ENCODE measurements around the gene RAP1GAP2. TPM values are rescaled to one million over a fixed set of nuclear protein-coding genes. Genes with fewer than 3 reads are reported as not detected.

Gene RAP1GAP2
- total and polyA plus RNA-seq, 7 donors = 0.25 to 2.0 (median 0.84) TPM

GRCh38 chr17:2924211-2924610 is 128.0 kb downstream of the RAP1GAP2 start:
- intact Hi-C loops (cut with DNase I) = no loop called here
- H3K4me3 ChIP-seq = no peak overlapping the region
- H3K36me3 ChIP-seq (ENCODE audit: insufficient read depth in 1 of 2, low read depth in 1 of 2) = no peaks in the 10 kb centered on the region
- no peaks in the 10 kb centered on the region for H3K4me1 ChIP-seq
- ATAC-seq = no peak
- no peak overlapping the region for H3K27ac ChIP-seq
- H3K27me3 ChIP-seq (ENCODE audit: insufficient read depth in 3 of 3, low read length in 2 of 3) = no peaks in the 10 kb centered on the region
- TF ChIP-seq CTCF (IDR thresholded peaks at IDR 0.05) = no peak
- no peak for DNase-seq
- H3K9me3 ChIP-seq = no peaks in the 10 kb centered on the region
- 6 to 15% (median 13%) methylated on average over 10 of the region's 10 CpGs for WGBS, 3 donors

GRCh38 chr17:2925011-2925410 is 128.8 kb downstream of the RAP1GAP2 start:
- ATAC-seq (no peak), DNase-seq (no peak)
- H3K36me3 ChIP-seq (ENCODE audit: insufficient read depth in 1 of 2, low read depth in 1 of 2) = no peaks in the 10 kb centered on the region
- H3K4me3 ChIP-seq = no peak overlapping the region
- no peaks in the 10 kb centered on the region for H3K9me3 ChIP-seq
- no peaks in the 10 kb centered on the region for H3K27me3 ChIP-seq (ENCODE audit: insufficient read depth in 3 of 3, low read length in 2 of 3)
- TF ChIP-seq CTCF (IDR thresholded peaks at IDR 0.05) = no peak
- WGBS, 3 donors = 87 to 93% (median 91%) methylated on average over 8 of the region's 8 CpGs
- intact Hi-C loops (cut with DNase I) = no loop called here
- no peak overlapping the region for H3K27ac ChIP-seq
- H3K4me1 ChIP-seq = no peaks in the 10 kb centered on the region

- 71 to 74% (median 72%) methylated on average over 14 of the region's 14 CpGs for WGBS, 3 donors
- no peak for DNase-seq
Observed at GRCh38 chr17:2926019-2926650, 129.9 kb downstream of the RAP1GAP2 start.

GRCh38 chr17:2928294-2928890 is 132.2 kb downstream of the RAP1GAP2 start:
- Histone ChIP-seq H3K27ac (no peak overlapping the region), H3K9me3 (no peaks in the 10 kb centered on the region), H3K27me3 (ENCODE audit: insufficient read depth in 3 of 3, low read length in 2 of 3) (no peaks in the 10 kb centered on the region), H3K36me3 (ENCODE audit: insufficient read depth in 1 of 2, low read depth in 1 of 2) (no peaks in the 10 kb centered on the region), H3K4me1 (no peaks in the 10 kb centered on the region), H3K4me3 (no peak overlapping the region)
- intact Hi-C loops (cut with DNase I) = no loop called here
- no peak for TF ChIP-seq CTCF (IDR thresholded peaks at IDR 0.05)
- WGBS, 3 donors = 89 to 90% (median 89%) methylated on average over 22 of the region's 22 CpGs
- ATAC-seq = no peak
- no peak for DNase-seq

More at GRCh38 chr17:2926019-2926650, 129.9 kb downstream of the RAP1GAP2 start:
- Histone ChIP-seq H3K36me3 (ENCODE audit: insufficient read depth in 1 of 2, low read depth in 1 of 2) (no peaks in the 10 kb centered on the region), H3K27me3 (ENCODE audit: insufficient read depth in 3 of 3, low read length in 2 of 3) (no peaks in the 10 kb centered on the region), H3K27ac (no peak overlapping the region), H3K4me3 (no peak overlapping the region), H3K4me1 (no peaks in the 10 kb centered on the region), H3K9me3 (no peaks in the 10 kb centered on the region)
- TF ChIP-seq CTCF (IDR thresholded peaks at IDR 0.05) = no peak
- intact Hi-C loops (cut with DNase I) = no loop called here
- no peak for ATAC-seq

Data from psoas muscle (tissue), 8 donors.